Endodermal cell (in vitro differentiated cells): ENCODE results near the gene PALLD. TPM values are rescaled to one million over a fixed set of nuclear protein-coding genes. Genes with fewer than 3 reads are reported as not detected.

Experiments
- DNase-seq: peaks from one replicate; pipeline ENCODE4 v3.0.0-alpha.2; 2017
- H3K27ac ChIP-seq: 2 replicates; pipeline ENCODE4 v1.5.1; 2013; ENCODE audit warnings: mild to moderate bottlenecking, low read depth, low read length, moderate library complexity
- H3K27me3 ChIP-seq: 2 replicates; pipeline ENCODE4 v1.6.1; 2013; ENCODE audit warnings: mild to moderate bottlenecking, low read length, moderate library complexity; ENCODE audit not compliant: insufficient read depth, control insufficient read depth, poor library complexity, severe bottlenecking
- H3K36me3 ChIP-seq: 2 replicates; pipeline ENCODE4 v1.7.0; 2013; ENCODE audit warnings: mild to moderate bottlenecking, low read length, moderate library complexity; ENCODE audit not compliant: control insufficient read depth, insufficient read depth
- H3K4me1 ChIP-seq: one replicate; pipeline ENCODE4 v1.7.0; 2013; ENCODE audit warnings: low read length; ENCODE audit not compliant: control insufficient read depth, insufficient read depth
- H3K4me3 ChIP-seq: 2 replicates; pipeline ENCODE4 v1.5.1; 2013; ENCODE audit warnings: mild to moderate bottlenecking, low read length, moderate library complexity
- H3K9ac ChIP-seq: 2 replicates; pipeline ENCODE4 v1.6.1; 2013; ENCODE audit warnings: mild to moderate bottlenecking, low read length, moderate library complexity; ENCODE audit not compliant: poor library complexity, severe bottlenecking; ENCODE audit errors: extremely low read depth
- H3K9me3 ChIP-seq: 2 replicates; pipeline ENCODE4 v1.6.1; 2013; ENCODE audit warnings: mild to moderate bottlenecking, low read length, moderate library complexity; ENCODE audit not compliant: control insufficient read depth
- H3K27ac Mint-ChIP-seq: 2 replicates; pipeline ENCODE4 v1.8.0; 2020; ENCODE audit warnings: mixed read lengths
- H3K27me3 Mint-ChIP-seq: 2 replicates; pipeline ENCODE4 v1.8.0; 2021; ENCODE audit warnings: mild to moderate bottlenecking, mixed read lengths; ENCODE audit not compliant: insufficient read depth
- H3K36me3 Mint-ChIP-seq: 2 replicates; pipeline ENCODE4 v1.8.0; 2020; ENCODE audit warnings: low read depth, mixed read lengths
- H3K4me1 Mint-ChIP-seq: 2 replicates; pipeline ENCODE4 v1.8.0; 2020; ENCODE audit warnings: mixed read lengths
- H3K4me3 Mint-ChIP-seq: 2 replicates; pipeline ENCODE4 v1.8.0; 2020; ENCODE audit warnings: mild to moderate bottlenecking, moderate library complexity, mixed read lengths
- H3K9me3 Mint-ChIP-seq: 2 replicates; pipeline ENCODE4 v1.8.0; 2020; ENCODE audit warnings: mild to moderate bottlenecking, mixed read lengths
- WGBS, 2 experiments: methylation state at CpG; one replicate each; pipeline versions ENCODE4 v1.1.5 to v1.1.7; 2013; ENCODE audit warnings: missing lambda C conversion rate in 2 of 2, mixed read lengths in 1 of 2; ENCODE audit not compliant: insufficient coverage in 1 of 2, insufficient read length in 1 of 2; 5-methylcytosine and 5-hydroxymethylcytosine counted together
- total RNA-seq, 2 donors: library from RNA; stranded (reverse); fragmentation: NEBNext Ultra II Directional in 1 of 2; extraction: Animal tissue kit (Norgen Biotek cat#: 25700) in 1 of 2; gene quantifications; 2 replicates in 1 of 2; 3 replicates in 1 of 2; pipeline ENCODE4 v1.2.1, GENCODE V29; 2021
- TF ChIP-seq, protein P1 (sequence below): fragments of 200-600 bp; sonication (generic); conservative IDR thresholded peaks from 2 replicates; pipeline ENCODE4 v1.5.0; 2021; ENCODE audit warnings: antibody characterized with exemption, mild to moderate bottlenecking

PALLD gene
- total RNA-seq, 2 donors from 2014 or later: 51.8 to 86.7 TPM

DNA sequence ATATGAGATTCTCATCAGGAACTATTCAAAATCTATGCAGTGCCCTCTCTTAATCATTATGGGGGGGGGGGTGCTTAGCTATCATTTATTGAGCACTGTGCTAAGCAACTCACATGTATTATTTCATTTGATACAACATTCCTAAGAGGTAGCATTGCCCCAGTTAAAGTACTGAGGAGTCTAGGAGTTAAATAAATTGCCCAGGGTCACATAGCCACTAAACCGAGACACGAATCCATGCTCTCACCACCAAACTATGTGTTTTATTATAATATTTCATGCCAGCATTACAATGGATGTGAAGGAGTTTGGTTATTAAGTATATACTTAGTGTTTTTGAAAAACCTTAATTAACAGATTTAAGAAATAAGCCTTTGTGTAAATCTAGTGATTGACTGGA lies 381.8 kb downstream of the PALLD start:
- Histone ChIP-seq H3K27me3 (no peaks in the 10 kb centered on the region), H3K36me3 (peaks cover 72% of the 10 kb centered on the region), H3K4me3 (no peak overlapping the region), H3K9me3 (no peaks in the 10 kb centered on the region), H3K4me1 (peaks cover 5% of the 10 kb centered on the region), H3K9ac (no peak overlapping the region), H3K27ac (no peak overlapping the region)
- WGBS, 2 experiments: no CpG with 5 or more reads among the region's 2 CpGs
- peaks cover 25% of the 10 kb centered on the region for H3K36me3 Mint-ChIP-seq
- TF ChIP-seq, protein P1, sequence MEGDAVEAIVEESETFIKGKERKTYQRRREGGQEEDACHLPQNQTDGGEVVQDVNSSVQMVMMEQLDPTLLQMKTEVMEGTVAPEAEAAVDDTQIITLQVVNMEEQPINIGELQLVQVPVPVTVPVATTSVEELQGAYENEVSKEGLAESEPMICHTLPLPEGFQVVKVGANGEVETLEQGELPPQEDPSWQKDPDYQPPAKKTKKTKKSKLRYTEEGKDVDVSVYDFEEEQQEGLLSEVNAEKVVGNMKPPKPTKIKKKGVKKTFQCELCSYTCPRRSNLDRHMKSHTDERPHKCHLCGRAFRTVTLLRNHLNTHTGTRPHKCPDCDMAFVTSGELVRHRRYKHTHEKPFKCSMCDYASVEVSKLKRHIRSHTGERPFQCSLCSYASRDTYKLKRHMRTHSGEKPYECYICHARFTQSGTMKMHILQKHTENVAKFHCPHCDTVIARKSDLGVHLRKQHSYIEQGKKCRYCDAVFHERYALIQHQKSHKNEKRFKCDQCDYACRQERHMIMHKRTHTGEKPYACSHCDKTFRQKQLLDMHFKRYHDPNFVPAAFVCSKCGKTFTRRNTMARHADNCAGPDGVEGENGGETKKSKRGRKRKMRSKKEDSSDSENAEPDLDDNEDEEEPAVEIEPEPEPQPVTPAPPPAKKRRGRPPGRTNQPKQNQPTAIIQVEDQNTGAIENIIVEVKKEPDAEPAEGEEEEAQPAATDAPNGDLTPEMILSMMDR: no peak
- H3K9me3 Mint-ChIP-seq: no peaks in the 10 kb centered on the region
- H3K4me1 Mint-ChIP-seq: peaks cover 10% of the 10 kb centered on the region
- no peak overlapping the region for H3K27ac Mint-ChIP-seq
- H3K27me3 Mint-ChIP-seq: peaks cover 41% of the 10 kb centered on the region
- DNase-seq: no peak
- H3K4me3 Mint-ChIP-seq: peak overlapping the region; percentile 59

DNA sequence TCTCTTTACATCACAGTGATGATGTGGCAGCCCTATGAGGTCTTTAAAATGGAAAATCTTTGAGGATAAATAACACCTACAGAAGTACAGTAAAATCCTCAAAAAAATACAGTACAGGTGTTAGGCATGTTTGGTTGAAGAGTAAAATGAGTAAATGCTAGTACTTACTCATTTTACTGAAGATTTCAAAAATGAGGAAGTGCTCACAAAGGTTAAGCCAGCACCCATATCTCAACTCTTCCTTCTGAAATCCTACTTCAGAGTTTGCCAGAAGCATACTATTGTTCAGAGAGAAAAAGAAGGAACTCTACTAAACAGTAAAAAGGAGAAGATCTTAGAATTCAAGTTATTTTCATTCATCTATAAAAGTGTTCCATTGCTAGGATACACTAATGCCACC lies 382.3 kb downstream of the PALLD start:
- Histone ChIP-seq H3K4me3 (no peak overlapping the region), H3K27me3 (no peaks in the 10 kb centered on the region), H3K36me3 (peaks cover 72% of the 10 kb centered on the region), H3K4me1 (peaks cover 5% of the 10 kb centered on the region), H3K9me3 (no peaks in the 10 kb centered on the region), H3K9ac (no peak overlapping the region), H3K27ac (no peak overlapping the region)
- peaks cover 25% of the 10 kb centered on the region for H3K36me3 Mint-ChIP-seq
- DNase-seq: no peak
- H3K4me3 Mint-ChIP-seq: no peak overlapping the region
- TF ChIP-seq, protein P1: no peak
- peaks cover 39% of the 10 kb centered on the region for H3K27me3 Mint-ChIP-seq
- H3K9me3 Mint-ChIP-seq: no peaks in the 10 kb centered on the region
- H3K27ac Mint-ChIP-seq: no peak overlapping the region
- peaks cover 10% of the 10 kb centered on the region for H3K4me1 Mint-ChIP-seq

DNA sequence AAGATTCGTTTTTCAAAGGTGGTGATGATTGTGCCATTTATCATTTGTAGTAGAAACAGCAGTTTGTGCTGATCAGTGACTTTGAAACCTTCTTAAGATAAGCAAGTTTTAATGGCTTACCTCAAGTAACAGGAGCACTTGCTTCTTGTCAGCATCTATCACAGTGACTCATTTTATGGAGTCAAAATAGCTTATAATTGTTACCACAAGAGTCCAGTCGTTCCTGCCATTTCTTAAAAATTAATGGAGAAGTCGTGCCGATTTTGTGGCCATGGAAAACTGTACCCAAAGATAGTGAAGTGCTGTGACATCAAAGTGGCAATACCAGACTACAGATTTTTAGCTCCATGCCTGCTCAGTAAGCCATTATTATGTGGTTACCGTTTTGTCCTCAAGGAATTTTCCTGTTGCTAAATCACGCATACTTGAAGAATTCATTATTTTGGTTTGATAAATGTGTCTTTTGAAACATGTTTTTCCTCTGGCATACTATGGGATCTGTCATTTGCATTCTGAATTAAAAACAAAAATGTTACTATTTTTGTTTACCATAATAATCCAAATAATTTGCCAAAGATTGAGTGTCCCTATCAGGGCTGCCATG lies 383.3 kb downstream of the PALLD start:
- TF ChIP-seq, protein P1: no peak
- Mint-ChIP-seq H3K4me1 (peaks cover 10% of the 10 kb centered on the region), H3K9me3 (no peaks in the 10 kb centered on the region), H3K27me3 (peaks cover 39% of the 10 kb centered on the region), H3K27ac (no peak overlapping the region), H3K4me3 (no peak overlapping the region), H3K36me3 (peaks cover 28% of the 10 kb centered on the region)
- DNase-seq: no peak
- WGBS, 2 experiments: 88 to 91% methylated on average over 5 to 6 of the region's 6 CpGs
- Histone ChIP-seq H3K4me1 (peaks cover 5% of the 10 kb centered on the region), H3K9me3 (no peaks in the 10 kb centered on the region), H3K9ac (no peak overlapping the region), H3K4me3 (no peak overlapping the region), H3K27me3 (no peaks in the 10 kb centered on the region), H3K36me3 (peaks cover 78% of the 10 kb centered on the region), H3K27ac (no peak overlapping the region)
